Activated CD4-positive, alpha-beta T cell treated with anti-CD3 and anti-CD28 coated beads, Interleukin-2, amount 10 ng/mL, durations not matched to agents 24 days and 14 days (primary cell): ENCODE measurements around the gene CEACAM1. TPM values are rescaled to one million over a fixed set of nuclear protein-coding genes. Genes with fewer than 3 reads are reported as not detected.
"Not testable (repeated sequence)": the region's sequence is repeated elsewhere in the genome, so short reads cannot be mapped to it uniquely, and the experiment has no call there.

Source experiments
- DNase-seq: peaks from one replicate; pipeline ENCODE4 v3.0.0; 2022
- H3K27ac Mint-ChIP-seq: one replicate; pipeline ENCODE4 v1.8.0; 2022; ENCODE audit warnings: mild to moderate bottlenecking, mixed read lengths
- H3K27me3 Mint-ChIP-seq: one replicate; pipeline ENCODE4 v1.8.0; 2022; ENCODE audit warnings: mixed read lengths
- H3K36me3 Mint-ChIP-seq: one replicate; pipeline ENCODE4 v1.8.0; 2022; ENCODE audit warnings: low read depth, mild to moderate bottlenecking, mixed read lengths
- H3K4me1 Mint-ChIP-seq: one replicate; pipeline ENCODE4 v1.8.0; 2021; ENCODE audit warnings: mixed read lengths
- H3K4me3 Mint-ChIP-seq: one replicate; pipeline ENCODE4 v1.8.0; 2022; ENCODE audit warnings: mild to moderate bottlenecking, moderate library complexity, mixed read lengths
- H3K9me3 Mint-ChIP-seq: one replicate; pipeline ENCODE4 v1.8.0; 2021; ENCODE audit warnings: mixed read lengths
- intact Hi-C: fragments of 100-400 bp; cut with micrococcal nuclease; formaldehyde crosslinking; loops from one replicate; pipeline ENCODE4 v1.15.1; 2023
- total RNA-seq: library from RNA; stranded (reverse); gene quantifications from 2 replicates; pipeline ENCODE4 v1.2.3, GENCODE V29; 2022

Gene CEACAM1
- total RNA-seq, 1 donor from 2014 or later, result 9.0 TPM

DNA sequence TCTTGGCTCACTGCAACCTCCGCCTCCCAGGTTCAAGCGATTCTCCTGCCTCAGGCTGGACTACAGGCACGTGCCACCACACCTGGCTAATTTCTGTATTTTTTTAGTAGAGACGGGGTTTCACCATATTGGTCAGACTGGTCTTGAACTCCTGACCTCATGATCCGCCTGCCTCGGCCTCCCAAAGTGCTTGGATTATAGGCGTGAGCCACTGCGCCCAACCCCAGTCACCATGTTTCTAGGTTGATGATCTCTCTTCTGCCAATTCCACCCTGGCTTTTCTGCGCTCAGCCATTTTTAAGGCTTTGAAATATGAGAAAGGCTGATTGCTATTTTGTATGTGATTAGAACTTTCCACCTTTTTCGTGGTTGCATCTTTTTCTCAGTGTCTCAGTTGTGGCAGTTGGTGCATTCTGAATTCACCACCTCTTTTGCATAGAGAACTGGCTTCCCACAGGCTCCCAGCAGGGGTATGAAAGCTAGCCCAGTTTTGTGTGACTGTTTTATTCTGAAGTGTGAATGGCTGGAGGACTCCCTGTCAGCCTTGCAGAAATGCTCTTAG, 15.5 kb downstream of the CEACAM1 start:
- DNase-seq, result no peak
- H3K36me3 Mint-ChIP-seq, result peaks cover 56% of the 10 kb centered on the region
- peak overlapping the region; percentile 43 for H3K4me3 Mint-ChIP-seq
- H3K27ac Mint-ChIP-seq, result peak overlapping the region; percentile 72
- H3K27me3 Mint-ChIP-seq, result no peaks in the 10 kb centered on the region
- intact Hi-C loops, result loop anchor here (1.0 to 2.0 kb wide), 3 partner anchors 16 to 63 kb away; partner anchors contain the start of gene CEACAM1
- peaks cover 8% of the 10 kb centered on the region for H3K9me3 Mint-ChIP-seq
- peaks cover 33% of the 10 kb centered on the region for H3K4me1 Mint-ChIP-seq

GRCh38 chr19:42512130-42512636, 16.1 kb downstream of the CEACAM1 start:
- peaks cover 50% of the 10 kb centered on the region for H3K36me3 Mint-ChIP-seq
- H3K4me1 Mint-ChIP-seq, result peaks cover 33% of the 10 kb centered on the region
- intact Hi-C loops, result loop anchor here (2.0 kb wide), 1 partner anchor 17 kb away; the partner anchor contains the start of gene CEACAM1
- peak overlapping the region; percentile 43 for H3K4me3 Mint-ChIP-seq
- H3K9me3 Mint-ChIP-seq, result peaks cover 8% of the 10 kb centered on the region
- DNase-seq, result peak; percentile 71
- no peaks in the 10 kb centered on the region for H3K27me3 Mint-ChIP-seq
- peak overlapping the region; percentile 34 for H3K27ac Mint-ChIP-seq

DNA sequence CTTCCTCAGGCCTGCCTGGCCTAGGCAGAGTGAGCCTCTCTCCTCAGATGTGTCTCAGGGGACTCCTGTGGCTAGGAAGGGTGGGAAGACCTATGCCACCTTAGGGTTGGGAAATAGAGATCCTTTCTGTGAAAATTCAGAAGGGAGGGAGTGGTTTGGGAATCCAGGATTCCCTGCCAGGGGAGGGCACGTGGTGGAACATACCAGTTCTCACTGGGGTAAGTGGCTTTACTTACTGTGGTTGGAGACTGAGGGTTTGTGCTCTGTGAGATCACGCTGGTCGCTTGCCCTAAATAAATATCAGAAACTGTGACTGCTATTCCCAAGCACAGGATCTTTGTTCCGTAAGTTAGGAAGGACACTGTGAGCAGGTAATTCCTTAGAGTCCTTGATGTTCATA, 16.9 kb downstream of the CEACAM1 start:
- intact Hi-C loops, result no loop called here
- no peak for DNase-seq
- Mint-ChIP-seq H3K4me1 (peaks cover 33% of the 10 kb centered on the region), H3K27ac (no peak overlapping the region), H3K9me3 (peaks cover 8% of the 10 kb centered on the region), H3K4me3 (no peak overlapping the region), H3K36me3 (peaks cover 47% of the 10 kb centered on the region), H3K27me3 (no peaks in the 10 kb centered on the region)

DNA sequence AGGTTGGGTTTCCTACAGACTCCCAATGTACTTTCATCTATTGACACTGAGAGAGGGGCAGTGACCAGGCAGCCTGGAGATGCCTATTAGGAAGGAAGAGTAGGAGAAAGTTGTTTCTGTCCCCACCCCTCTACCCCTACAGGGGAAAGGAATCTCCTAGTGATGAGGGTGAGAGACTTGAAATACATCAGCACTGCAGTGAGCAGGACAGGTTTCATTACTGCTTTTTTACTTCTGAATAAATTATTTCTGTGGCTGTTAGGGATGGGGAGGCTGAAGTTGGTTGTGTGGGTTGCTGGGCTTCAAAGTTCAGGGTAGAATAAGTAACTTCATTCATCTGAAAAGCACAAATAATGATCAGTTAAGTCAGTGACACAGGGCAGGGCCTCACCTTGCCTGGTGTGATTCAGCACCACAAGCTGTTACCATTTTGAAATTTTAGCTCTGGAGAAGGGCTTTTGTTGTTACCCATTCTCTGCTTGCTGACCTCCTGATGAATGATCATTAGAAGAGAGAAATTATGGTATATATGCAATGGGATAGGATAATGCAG, 19.3 kb downstream of the CEACAM1 start:
- Mint-ChIP-seq H3K4me3 (no peak overlapping the region), H3K27me3 (no peaks in the 10 kb centered on the region), H3K4me1 (peaks cover 38% of the 10 kb centered on the region), H3K9me3 (peaks cover 8% of the 10 kb centered on the region), H3K27ac (no peak overlapping the region), H3K36me3 (peaks cover 35% of the 10 kb centered on the region)
- intact Hi-C loops, result no loop called here
- DNase-seq, result no peak

- Mint-ChIP-seq H3K27me3 (no peaks in the 10 kb centered on the region), H3K27ac (no peak overlapping the region), H3K9me3 (no peaks in the 10 kb centered on the region), H3K36me3 (peaks cover 11% of the 10 kb centered on the region), H3K4me3 (no peak overlapping the region), H3K4me1 (peaks cover 24% of the 10 kb centered on the region)
- no peak for DNase-seq
- intact Hi-C loops, result no loop called here
These were observed 23.2 kb downstream of the CEACAM1 start for GRCh38 chr19:42505066-42505465.

DNA sequence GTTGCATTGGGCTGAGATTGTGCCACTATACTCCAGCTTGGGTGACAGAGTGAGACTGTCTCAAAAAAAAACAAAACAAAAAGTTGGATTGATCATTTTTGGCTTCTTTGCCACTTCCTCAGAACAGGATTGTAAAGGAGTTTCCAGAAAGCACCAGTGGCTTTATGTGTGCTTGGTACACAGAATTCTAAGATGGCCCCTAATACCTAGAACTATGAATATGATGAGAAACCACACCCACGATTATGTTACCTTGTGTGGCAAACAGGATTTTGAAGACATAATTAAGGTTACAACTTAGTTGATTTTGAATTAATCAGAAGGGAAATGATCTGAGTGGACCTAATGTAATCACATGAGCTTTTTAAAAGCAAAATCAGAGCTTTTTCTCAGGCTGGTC, 26.5 kb downstream of the CEACAM1 start:
- Mint-ChIP-seq H3K4me3 (peak overlapping the region; percentile 6), H3K36me3 (peaks cover 4% of the 10 kb centered on the region), H3K4me1 (peaks cover 35% of the 10 kb centered on the region), H3K27ac (peak overlapping the region; percentile 5), H3K27me3 (no peaks in the 10 kb centered on the region), H3K9me3 (no peaks in the 10 kb centered on the region)
- intact Hi-C loops, result no loop called here
- DNase-seq, result no peak

DNA sequence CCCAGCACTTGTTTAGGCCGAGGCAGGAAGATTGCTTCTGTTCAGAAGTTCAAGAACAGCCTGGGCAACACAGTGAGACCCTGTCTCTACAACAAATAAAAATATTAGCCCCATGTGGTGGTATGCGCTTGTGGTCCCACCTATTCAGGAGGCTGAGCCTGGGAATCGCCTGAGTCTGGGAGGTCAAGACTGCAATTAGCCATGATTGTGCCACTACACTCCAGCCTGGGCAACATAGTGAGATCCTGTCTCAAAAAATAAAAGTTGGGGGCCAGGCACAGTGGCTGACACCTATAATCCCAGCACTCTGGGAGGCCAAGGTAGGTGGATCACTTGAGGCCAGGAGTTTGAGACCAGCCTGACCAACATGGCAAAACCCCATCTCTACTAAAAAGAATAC, 27.0 kb downstream of the CEACAM1 start:
- H3K9me3 Mint-ChIP-seq, DNase-seq, H3K27me3 Mint-ChIP-seq, H3K4me3 Mint-ChIP-seq, intact Hi-C loops, H3K27ac Mint-ChIP-seq, H3K36me3 Mint-ChIP-seq: not testable (repeated sequence)
- peaks cover 37% of the 10 kb centered on the region for H3K4me1 Mint-ChIP-seq

DNA sequence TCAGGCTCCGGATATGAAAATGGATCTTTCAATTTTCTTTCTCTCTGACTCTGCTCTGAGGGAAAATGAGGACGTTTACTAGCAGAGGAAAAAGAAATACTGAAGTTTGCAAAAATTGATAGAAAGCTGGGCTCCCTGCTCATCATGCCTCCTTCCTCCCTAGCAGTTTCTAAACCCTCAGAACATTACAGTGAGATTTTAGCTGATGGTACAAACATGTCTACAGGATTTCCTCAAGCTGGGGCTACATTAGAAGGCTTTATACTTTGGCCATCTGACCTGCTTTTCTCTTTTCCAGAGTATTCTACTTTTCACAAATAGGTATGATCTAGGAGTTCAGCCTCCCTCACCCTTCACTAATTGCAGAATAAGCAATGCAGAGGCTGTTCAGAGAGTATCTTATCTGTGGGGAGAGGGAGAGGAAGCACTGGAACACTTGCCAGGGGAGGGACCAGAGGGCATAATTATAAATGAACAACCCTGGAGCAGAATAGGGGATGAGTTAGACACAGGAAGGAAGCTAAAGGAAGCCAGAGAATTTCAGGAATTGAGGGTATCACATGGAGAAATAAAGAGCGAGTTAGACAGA, 30.0 kb downstream of the CEACAM1 start:
- Mint-ChIP-seq H3K4me3 (no peak overlapping the region), H3K4me1 (peaks cover 31% of the 10 kb centered on the region), H3K9me3 (no peaks in the 10 kb centered on the region), H3K36me3 (peaks cover 4% of the 10 kb centered on the region), H3K27me3 (no peaks in the 10 kb centered on the region), H3K27ac (no peak overlapping the region)
- no peak for DNase-seq
- intact Hi-C loops, result no loop called here

GRCh38 chr19:42497492-42498168, 30.7 kb downstream of the CEACAM1 start:
- Mint-ChIP-seq H3K27ac (peak overlapping the region; percentile 32), H3K36me3 (peaks cover 4% of the 10 kb centered on the region), H3K4me3 (no peak overlapping the region), H3K27me3 (no peaks in the 10 kb centered on the region), H3K9me3 (no peaks in the 10 kb centered on the region), H3K4me1 (peaks cover 31% of the 10 kb centered on the region)
- DNase-seq, result no peak
- intact Hi-C loops, result no loop called here

DNA sequence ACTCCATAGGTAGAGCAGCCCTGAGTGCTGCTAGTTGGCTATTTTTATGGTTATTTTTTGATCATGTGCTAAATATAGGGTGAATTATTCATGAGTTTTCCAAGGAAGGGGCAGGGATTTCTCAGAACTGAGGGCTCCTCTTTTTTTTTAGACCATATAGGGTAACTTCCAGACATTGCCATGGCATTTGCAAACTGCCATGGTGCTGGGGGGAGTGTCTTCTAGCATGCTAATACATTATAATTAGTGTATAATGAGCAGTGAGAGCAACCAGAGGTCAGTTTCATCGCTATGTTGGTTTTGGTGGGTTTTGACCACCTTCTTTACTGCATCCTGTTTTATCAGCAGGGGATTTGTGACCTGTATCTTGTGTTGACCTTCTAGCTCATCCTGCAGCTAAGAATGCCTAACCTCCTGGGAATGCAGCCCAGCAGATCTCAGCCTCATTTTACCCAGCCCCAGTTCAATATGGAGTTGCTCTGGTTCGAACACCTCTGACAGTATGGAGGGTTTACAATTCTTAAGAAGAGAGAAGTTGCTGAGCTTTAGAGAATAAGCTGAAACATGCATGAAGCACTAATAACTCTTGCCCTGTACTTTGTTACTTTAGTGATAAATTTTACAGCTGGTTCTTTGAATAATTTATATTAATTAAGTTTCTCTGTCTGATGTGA, 31.7 kb downstream of the CEACAM1 start:
- peaks cover 25% of the 10 kb centered on the region for H3K4me1 Mint-ChIP-seq
- no peak for DNase-seq
- intact Hi-C loops, result no loop called here
- H3K36me3 Mint-ChIP-seq, result peaks cover 4% of the 10 kb centered on the region
- H3K27me3 Mint-ChIP-seq, result no peaks in the 10 kb centered on the region
- H3K9me3 Mint-ChIP-seq, result no peaks in the 10 kb centered on the region
- H3K4me3 Mint-ChIP-seq, result no peak overlapping the region
- no peak overlapping the region for H3K27ac Mint-ChIP-seq

DNA sequence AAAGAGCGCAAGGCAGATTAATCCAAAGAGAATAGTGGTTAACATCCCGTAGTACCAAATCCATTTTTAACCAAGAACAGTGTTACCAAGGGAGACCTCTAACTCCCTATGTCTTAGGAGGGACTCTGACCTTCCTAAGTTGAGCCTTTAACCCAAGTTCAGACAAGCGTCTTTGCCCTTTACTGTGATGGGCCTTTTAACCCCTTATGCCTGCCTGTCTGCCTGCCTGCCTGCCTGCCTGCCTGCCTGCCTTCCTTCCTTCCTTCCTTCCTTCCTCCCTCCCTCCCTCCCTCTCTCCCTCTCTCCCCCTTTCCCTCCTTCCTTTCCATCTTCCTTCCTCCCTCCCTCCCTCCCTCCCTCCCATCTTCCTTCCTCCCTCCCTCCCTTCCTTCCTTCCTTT, 32.6 kb downstream of the CEACAM1 start:
- H3K27me3 Mint-ChIP-seq, result no peaks in the 10 kb centered on the region
- DNase-seq, result no peak
- peaks cover 4% of the 10 kb centered on the region for H3K36me3 Mint-ChIP-seq
- peaks cover 25% of the 10 kb centered on the region for H3K4me1 Mint-ChIP-seq
- no peaks in the 10 kb centered on the region for H3K9me3 Mint-ChIP-seq
- no peak overlapping the region for H3K27ac Mint-ChIP-seq
- intact Hi-C loops, result no loop called here
- H3K4me3 Mint-ChIP-seq, result no peak overlapping the region

- no peak overlapping the region for H3K4me3 Mint-ChIP-seq
- H3K4me1 Mint-ChIP-seq, result peaks cover 23% of the 10 kb centered on the region
- H3K27me3 Mint-ChIP-seq, result no peaks in the 10 kb centered on the region
- no peaks in the 10 kb centered on the region for H3K9me3 Mint-ChIP-seq
- intact Hi-C loops, result no loop called here
- H3K36me3 Mint-ChIP-seq, result peaks cover 4% of the 10 kb centered on the region
- DNase-seq, result no peak
- H3K27ac Mint-ChIP-seq, result no peak overlapping the region
These were observed 34.0 kb downstream of the CEACAM1 start for GRCh38 chr19:42494321-42494720.

DNA sequence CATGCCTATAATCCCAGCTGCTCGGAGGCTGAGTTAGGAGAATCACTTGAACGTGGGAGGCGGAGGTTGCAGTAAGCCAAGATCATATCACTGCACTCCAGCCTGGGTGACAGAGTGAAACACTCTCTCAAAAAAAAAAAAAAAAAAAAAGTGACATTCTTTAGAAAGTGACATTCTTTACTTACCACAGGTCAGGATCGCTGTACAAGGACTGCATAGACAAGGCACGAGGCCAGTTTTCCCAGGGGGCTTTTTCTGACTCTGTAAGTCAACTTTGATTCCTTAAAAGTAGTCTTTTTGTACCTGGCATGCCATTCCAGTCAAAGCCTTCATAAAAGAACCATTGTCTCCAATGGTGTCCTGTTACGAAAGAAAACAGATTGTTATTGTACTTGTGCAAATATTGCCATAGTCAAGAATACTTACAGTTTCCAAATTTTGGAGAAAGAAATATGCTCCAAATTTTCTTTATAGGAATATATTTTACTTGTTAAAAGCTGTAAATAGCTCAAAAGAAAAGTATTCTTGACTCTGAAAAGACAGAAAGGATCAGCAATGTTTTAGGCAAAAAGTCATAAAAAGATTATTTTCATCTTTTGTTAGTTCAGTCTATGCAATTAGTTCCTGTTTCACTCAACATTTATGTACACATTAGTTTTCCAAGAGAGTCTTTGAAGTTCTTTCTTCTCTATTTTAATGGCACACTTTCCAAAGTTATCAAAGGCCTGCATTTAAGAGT, 39.3 kb downstream of the CEACAM1 start:
- DNase-seq, result no peak
- Mint-ChIP-seq H3K9me3 (no peaks in the 10 kb centered on the region), H3K27ac (no peak overlapping the region), H3K4me3 (no peak overlapping the region), H3K4me1 (peaks cover 10% of the 10 kb centered on the region), H3K27me3 (no peaks in the 10 kb centered on the region), H3K36me3 (no peaks in the 10 kb centered on the region)
- intact Hi-C loops, result no loop called here
